PFSK-1 (cell line): ENCODE data around the gene ARHGEF4.

Experiments used
- POLR2AphosphoS5 ChIP-seq: IDR thresholded peaks from 2 replicates; pipeline ENCODE4 v1.6.1; 2012; ENCODE audit warnings: low read depth, mild to moderate bottlenecking, control low read depth, low read length, moderate library complexity
- SIN3A ChIP-seq: IDR thresholded peaks from 2 replicates; pipeline ENCODE4 v1.6.1; 2012; ENCODE audit warnings: mild to moderate bottlenecking, low read length, moderate library complexity, borderline replicate concordance; ENCODE audit not compliant: insufficient read depth
- TAF1 ChIP-seq: IDR thresholded peaks from 2 replicates; pipeline ENCODE4 v1.6.1; 2012; ENCODE audit warnings: low read length, control low read depth, borderline replicate concordance; ENCODE audit not compliant: insufficient read depth
- TF ChIP-seq, protein P1 (sequence below), 2 experiments: IDR thresholded peaks; 2 replicates each; pipeline versions ENCODE4 v1.6.1 to v1.8.0; 2011 to 2012; ENCODE audit warnings: low read depth in 2 of 2, low read length in 2 of 2, control low read depth in 1 of 2, inconsistent platforms in 1 of 2, mild to moderate bottlenecking in 1 of 2, moderate library complexity in 1 of 2; ENCODE audit not compliant: insufficient read depth in 1 of 2

DNA sequence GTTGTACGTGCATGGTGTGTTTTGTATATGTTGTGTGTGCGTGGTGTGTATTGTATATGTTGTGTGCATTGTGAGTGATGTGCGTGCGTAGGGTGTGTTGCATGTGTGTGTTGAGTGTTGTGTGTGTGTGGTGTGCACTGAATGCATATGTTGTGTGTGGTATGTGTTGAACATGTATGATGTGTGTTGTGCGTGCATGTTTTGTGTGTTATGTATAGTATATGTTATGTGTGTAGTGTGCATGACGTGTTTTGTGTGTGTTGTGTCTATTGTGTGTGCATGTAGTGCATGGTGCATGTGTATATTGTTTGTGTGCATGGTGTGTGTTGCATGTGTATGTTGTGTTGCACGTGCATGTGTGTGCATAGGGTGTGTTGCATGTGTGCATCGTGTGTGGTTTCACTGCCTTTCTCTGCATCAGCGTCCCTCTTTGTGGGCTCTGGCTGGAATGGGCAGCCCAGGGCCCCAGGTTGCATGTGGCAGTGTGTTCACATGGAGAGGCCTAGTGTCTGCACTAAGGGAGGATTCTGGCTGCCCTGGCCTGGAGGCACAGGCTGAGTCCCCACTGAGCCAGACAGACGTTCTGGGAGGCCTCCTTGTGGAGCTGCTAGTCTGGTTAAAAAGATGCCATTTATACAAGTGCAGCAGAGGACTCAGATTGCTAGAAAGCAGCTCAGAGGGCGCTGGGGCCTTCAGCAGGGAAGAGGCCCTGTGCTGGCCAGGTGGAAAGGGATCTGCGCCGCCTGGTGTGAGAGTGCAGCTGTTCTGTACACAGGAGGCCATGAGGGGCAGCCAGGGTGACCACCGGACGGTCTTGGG, 149.3 kb downstream of the ARHGEF4 start:
- TF ChIP-seq, protein P1, sequence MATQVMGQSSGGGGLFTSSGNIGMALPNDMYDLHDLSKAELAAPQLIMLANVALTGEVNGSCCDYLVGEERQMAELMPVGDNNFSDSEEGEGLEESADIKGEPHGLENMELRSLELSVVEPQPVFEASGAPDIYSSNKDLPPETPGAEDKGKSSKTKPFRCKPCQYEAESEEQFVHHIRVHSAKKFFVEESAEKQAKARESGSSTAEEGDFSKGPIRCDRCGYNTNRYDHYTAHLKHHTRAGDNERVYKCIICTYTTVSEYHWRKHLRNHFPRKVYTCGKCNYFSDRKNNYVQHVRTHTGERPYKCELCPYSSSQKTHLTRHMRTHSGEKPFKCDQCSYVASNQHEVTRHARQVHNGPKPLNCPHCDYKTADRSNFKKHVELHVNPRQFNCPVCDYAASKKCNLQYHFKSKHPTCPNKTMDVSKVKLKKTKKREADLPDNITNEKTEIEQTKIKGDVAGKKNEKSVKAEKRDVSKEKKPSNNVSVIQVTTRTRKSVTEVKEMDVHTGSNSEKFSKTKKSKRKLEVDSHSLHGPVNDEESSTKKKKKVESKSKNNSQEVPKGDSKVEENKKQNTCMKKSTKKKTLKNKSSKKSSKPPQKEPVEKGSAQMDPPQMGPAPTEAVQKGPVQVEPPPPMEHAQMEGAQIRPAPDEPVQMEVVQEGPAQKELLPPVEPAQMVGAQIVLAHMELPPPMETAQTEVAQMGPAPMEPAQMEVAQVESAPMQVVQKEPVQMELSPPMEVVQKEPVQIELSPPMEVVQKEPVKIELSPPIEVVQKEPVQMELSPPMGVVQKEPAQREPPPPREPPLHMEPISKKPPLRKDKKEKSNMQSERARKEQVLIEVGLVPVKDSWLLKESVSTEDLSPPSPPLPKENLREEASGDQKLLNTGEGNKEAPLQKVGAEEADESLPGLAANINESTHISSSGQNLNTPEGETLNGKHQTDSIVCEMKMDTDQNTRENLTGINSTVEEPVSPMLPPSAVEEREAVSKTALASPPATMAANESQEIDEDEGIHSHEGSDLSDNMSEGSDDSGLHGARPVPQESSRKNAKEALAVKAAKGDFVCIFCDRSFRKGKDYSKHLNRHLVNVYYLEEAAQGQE (IDR thresholded peaks at IDR 0.05; ENCODE audit: insufficient read depth in 1 of 2, low read depth in 2 of 2, low read length in 2 of 2), result no peak
- TF ChIP-seq TAF1 (no peak), POLR2AphosphoS5 (no peak), SIN3A (no peak)
